ENCODE data around the gene TIMM10.

TIMM10 gene

GRCh38 chr11:57482782-57483561, 47.6 kb downstream of the TIMM10 start:
- DNase-seq (ENCODE audit: low read depth), result no peak

- no peak for DNase-seq (ENCODE audit: low read depth)
These were observed 48.4 kb downstream of the TIMM10 start for GRCh38 chr11:57481915-57482781.

- DNase-seq (ENCODE audit: low read depth), result no peak
These were observed 49.2 kb downstream of the TIMM10 start for GRCh38 chr11:57481315-57481714.

- no peak for DNase-seq (ENCODE audit: low read depth)
These were observed 50.0 kb downstream of the TIMM10 start for GRCh38 chr11:57480409-57481137.

GRCh38 chr11:57479911-57480310, 50.6 kb downstream of the TIMM10 start:
- DNase-seq (ENCODE audit: low read depth), result no peak

- DNase-seq (ENCODE audit: low read depth), result no peak
These were observed 51.4 kb downstream of the TIMM10 start for GRCh38 chr11:57479021-57479663.
